HAP-1 (cell line): ENCODE results near the gene ABCF2.

Experiments
- DNase-seq, 2 experiments: peaks; one replicate each; pipeline ENCODE4 v3.0.0-alpha.2; 2016 to 2020; ENCODE audit warnings: low spot score in 2 of 2
- H3K27me3 ChIP-seq: fragments of 250-450 bp; sonication (Bioruptor Pico); 2 replicates; pipeline ENCODE4 v1.5.1; 2020; ENCODE audit warnings: low read depth, mild to moderate bottlenecking, moderate library complexity
- H3K36me3 ChIP-seq: fragments of 250-450 bp; sonication (Bioruptor Pico); replicated peaks from 2 replicates; pipeline ENCODE4 v1.5.1; 2020; ENCODE audit warnings: mild to moderate bottlenecking
- H3K4me1 ChIP-seq: fragments of 250-450 bp; sonication (Bioruptor Pico); 2 replicates; pipeline ENCODE4 v1.5.1; 2020; ENCODE audit warnings: mild to moderate bottlenecking
- H3K4me3 ChIP-seq: fragments of 250-450 bp; sonication (Bioruptor Pico); 2 replicates; pipeline ENCODE4 v1.5.1; 2020; ENCODE audit warnings: mild to moderate bottlenecking, moderate library complexity
- H3K9me3 ChIP-seq: fragments of 250-450 bp; sonication (Bioruptor Pico); 2 replicates; pipeline ENCODE4 v1.5.1; 2020; ENCODE audit warnings: mild to moderate bottlenecking, moderate library complexity
- in situ Hi-C: fragments of 300-500 bp; cut with MboI; formaldehyde crosslinking; loops from 3 replicates; pipeline ENCODE4 v1.14.3; 2020; ENCODE audit warnings: low sequenced_read_pairs, inconsistent platforms, mixed read lengths

Gene ABCF2

DNA sequence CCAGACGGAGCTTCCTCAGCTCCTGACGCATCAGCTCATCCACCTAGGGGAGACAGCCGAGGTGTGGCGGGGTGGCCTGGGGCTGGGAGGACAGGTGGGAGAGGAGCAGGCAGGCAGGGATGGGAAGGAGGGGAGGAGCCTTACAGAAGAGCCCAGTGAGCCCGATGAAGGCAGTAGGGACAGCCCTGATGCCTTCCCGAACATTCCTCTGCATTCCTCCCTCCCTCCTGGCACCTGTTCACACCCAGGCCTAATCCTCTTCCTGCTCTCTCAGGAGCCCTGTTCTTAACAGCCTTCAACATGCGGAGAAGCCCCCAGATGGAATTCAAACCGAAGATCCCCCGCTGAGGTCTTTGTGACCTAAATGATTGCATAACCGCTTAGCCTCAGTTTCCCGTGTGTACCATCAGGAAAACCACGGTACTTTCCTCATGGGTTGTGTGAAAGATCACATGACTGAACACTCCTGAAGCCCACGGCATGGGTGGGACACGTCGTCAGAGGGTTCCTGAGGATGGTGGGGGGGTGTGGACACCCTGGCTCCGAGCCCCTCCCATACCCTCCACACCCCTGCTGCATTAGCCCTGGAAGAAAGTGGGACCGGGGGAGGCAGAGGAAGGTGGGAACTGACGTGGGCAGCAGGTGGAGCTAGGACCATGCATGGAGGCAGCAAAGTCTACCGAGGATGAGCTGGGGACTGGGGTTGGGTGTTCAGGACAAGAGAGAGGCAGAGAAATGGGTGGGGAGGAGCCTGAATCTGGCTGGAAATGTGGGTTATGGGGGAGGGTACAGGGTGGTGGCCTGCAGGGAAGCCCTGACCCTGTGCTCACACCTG is 31.2 kb downstream of the ABCF2 start:
- Histone ChIP-seq H3K4me3 (no peak overlapping the region), H3K4me1 (no peaks in the 10 kb centered on the region), H3K9me3 (no peaks in the 10 kb centered on the region), H3K27me3 (peaks cover 50% of the 10 kb centered on the region), H3K36me3 (no peaks in the 10 kb centered on the region)
- no peak for DNase-seq
- in situ Hi-C loops = no loop called here

DNA sequence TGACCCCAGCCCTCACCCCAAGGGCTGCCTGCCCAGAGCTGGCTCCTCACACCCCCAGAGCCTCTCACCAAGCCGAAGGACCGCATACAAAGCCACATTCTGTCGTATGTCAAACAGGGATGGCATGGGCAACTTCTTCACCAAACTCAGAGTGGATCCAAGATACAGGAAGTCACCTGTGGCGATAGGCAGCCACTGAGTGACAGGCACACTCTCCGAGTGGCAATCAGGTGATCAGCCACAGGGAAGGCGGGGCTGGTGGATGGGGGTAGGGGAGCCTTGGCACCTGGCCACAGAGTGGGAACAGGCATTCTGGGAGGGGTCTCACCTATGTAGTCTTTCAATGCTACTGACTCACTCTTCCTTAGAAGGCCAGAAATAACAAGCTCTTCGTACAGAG is 32.8 kb downstream of the ABCF2 start:
- DNase-seq = no peak
- Histone ChIP-seq H3K4me1 (no peaks in the 10 kb centered on the region), H3K27me3 (peaks cover 66% of the 10 kb centered on the region), H3K9me3 (no peaks in the 10 kb centered on the region), H3K36me3 (no peaks in the 10 kb centered on the region), H3K4me3 (no peak overlapping the region)
- in situ Hi-C loops = no loop called here

DNA sequence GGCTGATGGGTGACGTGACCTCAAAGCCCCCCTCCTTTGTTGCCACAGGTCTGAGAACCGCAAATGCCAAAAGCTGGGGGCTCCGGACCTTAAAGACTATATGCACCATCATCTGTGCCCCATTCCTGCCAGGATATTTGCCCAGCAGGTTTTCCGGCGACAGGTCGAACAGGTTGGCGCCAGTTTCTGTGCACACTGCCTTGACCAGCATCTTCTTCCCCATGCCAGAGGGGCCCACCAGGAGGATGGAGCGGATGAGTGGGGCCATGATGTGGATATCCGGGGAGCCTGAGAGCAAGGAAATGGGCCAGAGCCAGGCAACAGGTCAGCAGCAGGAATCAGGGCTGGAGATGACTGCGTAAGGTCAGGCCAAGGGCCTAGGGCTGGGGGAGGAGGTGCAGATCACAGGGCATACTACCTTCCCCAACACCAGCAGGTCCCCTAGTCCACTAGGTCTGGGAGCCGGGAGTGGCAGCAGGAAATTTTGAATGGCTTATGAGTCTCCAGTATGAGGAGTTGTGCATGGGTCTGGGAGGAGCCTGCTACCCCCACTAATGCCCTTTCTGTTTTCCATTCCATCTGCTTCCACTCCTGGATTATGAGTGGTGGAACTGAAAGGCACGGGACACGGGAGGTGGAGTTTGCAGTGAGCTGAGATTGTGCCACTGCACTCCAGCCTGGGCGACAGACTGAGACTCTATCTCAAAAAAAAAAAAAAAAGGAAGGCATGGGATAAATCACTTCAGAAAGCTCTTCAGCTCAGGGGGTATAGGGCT is 33.6 kb downstream of the ABCF2 start:
- Histone ChIP-seq H3K36me3 (no peaks in the 10 kb centered on the region), H3K4me3 (no peak overlapping the region), H3K9me3 (no peaks in the 10 kb centered on the region), H3K4me1 (no peaks in the 10 kb centered on the region), H3K27me3 (peaks cover 68% of the 10 kb centered on the region)
- DNase-seq = no peak
- in situ Hi-C loops = no loop called here

DNA sequence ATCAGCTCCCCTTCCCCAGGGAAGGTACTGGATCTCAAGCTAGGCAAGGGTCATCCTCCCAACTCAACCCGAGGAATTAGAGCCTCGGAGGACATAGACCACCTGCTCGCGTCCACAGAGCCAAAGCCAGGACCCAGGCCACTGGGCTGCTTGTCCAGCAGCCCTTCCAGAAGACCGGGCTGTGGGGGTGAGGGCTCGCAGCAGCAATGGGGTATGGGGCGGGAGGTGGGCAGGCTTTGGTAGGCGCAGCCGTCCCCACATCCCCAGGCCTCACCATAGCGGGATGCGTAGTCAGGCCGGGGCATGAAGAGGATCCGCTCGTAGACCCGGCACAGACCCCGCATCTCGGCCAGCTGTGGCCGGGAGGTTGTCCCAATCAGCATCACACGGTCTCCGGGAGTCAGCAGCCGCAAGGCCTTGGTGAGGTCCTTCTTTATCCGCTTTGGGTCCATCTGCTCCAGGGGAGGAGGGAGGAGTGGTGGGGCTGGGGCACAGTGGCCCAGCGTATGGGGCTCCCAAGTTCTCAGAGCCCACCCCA is 34.9 kb downstream of the ABCF2 start:
- H3K36me3 ChIP-seq = no peaks in the 10 kb centered on the region
- H3K27me3 ChIP-seq = peaks cover 66% of the 10 kb centered on the region
- H3K4me3 ChIP-seq = no peak overlapping the region
- no peaks in the 10 kb centered on the region for H3K4me1 ChIP-seq
- H3K9me3 ChIP-seq = no peaks in the 10 kb centered on the region
- in situ Hi-C loops = no loop called here
- DNase-seq = no peak

DNA sequence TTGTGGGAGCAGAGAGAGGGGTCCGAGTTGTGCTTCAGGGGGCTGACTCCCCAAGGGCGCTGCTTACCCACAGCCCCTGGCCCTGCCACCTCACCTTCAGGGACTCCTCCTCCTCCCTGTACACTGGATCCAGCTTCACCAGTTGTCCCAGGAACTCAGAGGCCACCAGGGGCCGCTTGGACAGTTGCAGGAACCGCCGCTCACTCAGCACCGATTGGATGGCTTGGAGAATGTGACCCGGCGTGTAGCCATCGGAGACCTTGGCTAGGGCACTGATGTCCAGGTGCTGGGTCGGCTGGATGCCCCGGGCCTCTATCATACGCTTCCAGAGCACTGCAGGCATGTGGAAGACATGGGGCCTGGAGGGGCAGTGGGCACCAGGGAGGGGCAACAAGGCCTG is 35.5 kb downstream of the ABCF2 start:
- no peaks in the 10 kb centered on the region for H3K9me3 ChIP-seq
- H3K4me1 ChIP-seq = no peaks in the 10 kb centered on the region
- H3K4me3 ChIP-seq = no peak overlapping the region
- peaks cover 61% of the 10 kb centered on the region for H3K27me3 ChIP-seq
- H3K36me3 ChIP-seq = no peaks in the 10 kb centered on the region
- in situ Hi-C loops = no loop called here
- no peak for DNase-seq

DNA sequence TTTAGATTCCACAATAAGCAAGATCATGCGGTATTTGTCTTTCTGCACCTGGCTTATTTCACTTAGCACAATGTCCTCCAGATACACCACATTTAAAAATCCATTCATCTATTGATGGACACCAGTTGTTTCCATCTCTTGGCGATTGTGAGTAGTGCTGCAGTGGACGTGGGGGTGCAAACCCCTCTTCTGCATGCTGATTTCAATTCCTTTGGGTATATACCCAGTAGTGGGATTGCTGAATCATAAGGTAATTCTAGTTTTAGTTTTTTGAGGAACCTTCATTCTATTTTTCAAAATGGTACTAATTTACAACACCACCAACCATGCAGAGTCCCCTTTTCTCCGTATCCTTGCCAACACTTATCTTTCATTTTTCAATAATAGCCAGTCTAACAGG is 38.0 kb downstream of the ABCF2 start:
- Histone ChIP-seq H3K9me3 (no peaks in the 10 kb centered on the region), H3K27me3 (peaks cover 36% of the 10 kb centered on the region), H3K36me3 (no peaks in the 10 kb centered on the region), H3K4me3 (no peak overlapping the region), H3K4me1 (no peaks in the 10 kb centered on the region)
- in situ Hi-C loops = no loop called here
- DNase-seq = no peak

DNA sequence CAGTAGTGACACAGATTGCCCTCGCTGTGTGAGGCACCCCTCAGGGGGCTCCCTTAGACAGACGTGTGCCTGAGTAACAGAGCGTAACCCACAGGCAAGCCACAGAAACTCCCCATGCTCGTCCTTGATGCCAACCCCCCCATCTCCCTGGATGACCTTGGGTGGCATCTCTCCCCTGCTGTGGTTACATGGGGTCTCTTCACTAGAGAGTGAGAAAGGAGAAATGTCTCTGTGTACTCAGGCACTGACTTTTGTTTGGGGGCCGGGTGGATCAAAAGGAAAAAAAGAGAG is 38.8 kb downstream of the ABCF2 start:
- Histone ChIP-seq H3K4me3 (no peak overlapping the region), H3K4me1 (no peaks in the 10 kb centered on the region), H3K36me3 (no peaks in the 10 kb centered on the region), H3K27me3 (peaks cover 34% of the 10 kb centered on the region), H3K9me3 (no peaks in the 10 kb centered on the region)
- no peak for DNase-seq
- in situ Hi-C loops = no loop called here

DNA sequence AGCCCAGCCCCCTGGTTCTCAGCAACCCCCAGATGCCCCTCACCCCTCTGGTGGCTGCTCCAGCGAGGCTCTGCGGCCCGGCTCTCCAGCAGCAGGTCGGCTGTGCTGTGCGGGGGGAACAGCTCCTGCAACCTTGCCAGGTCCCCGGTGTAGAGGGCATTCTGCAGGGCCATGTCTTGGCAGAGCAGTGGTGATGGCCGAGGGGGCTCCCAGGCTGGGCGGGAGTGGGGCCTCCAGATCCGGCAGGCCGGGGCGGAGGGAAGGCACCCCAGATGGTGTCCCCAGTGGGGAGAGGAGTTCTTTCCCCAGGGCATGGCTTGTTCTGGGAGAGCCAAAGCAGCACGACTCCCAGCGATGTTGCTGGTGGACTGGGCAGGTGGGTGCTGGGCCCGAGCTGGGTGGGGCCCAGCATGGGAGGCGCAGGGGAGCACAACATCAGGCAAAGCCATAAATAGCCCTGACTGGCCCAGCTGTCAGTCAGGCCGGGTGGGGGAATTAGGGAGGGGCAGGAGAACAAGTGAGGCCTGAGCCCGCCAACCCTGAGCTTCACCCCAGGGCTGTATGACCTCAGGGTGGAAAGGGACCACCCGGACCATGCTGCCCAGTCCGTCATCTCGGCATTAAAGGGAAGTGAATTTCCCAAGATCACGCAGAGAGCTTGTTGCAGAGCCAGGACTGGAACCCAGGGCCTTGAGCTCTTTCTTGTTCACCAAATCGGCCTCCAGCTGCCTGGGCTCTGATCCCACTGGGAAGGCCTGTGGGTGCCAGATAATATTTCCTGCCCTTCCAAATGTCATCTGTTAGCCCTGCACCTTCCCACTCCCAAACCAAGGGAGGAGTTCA is 39.4 kb downstream of the ABCF2 start:
- Histone ChIP-seq H3K4me3 (no peak overlapping the region), H3K27me3 (peaks cover 34% of the 10 kb centered on the region), H3K9me3 (no peaks in the 10 kb centered on the region), H3K4me1 (no peaks in the 10 kb centered on the region), H3K36me3 (no peaks in the 10 kb centered on the region)
- in situ Hi-C loops = no loop called here
- DNase-seq = no peak

DNA sequence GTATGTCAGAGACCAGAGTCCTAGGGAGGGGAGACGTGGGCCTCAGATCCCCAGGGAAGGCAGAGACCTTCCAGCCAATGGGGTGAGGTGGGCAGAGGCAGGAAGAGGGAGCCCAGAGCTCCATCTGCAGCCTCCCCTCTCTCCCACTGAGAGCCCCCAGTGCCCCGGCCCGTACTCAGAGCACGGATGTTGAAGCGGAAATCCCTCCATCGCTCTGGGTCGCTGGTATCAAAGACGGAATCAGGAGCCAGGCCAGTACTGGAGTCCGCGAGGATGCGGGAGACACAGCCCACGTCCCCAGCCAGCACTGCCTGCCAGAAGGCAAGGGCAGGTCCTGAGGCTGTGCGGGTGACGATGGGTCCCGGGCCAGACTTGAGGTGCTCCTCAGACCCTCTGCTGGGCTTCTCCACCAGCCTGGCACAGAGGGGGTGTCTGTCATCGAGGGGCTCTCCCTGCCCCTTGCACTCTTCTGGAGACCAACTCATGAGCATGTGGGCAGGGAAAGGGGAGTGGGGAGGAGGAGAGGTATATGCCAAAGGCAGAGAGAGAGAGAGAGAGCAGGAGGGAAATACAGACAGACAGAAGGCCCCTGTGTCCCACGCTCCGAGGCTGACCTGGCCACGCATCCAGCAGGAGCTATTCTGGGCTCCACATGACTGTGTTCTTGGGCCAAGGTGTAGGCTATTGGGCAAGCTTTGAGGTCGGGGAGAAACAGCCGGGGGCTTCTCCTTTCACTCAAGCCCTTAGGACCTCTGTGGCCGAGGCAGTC is 40.2 kb downstream of the ABCF2 start, which contains the start of gene ASB10:
Gene ASB10 (minus strand): TSS at position 611 of the 769 bp plus-strand sequence. CDS start 120 bp downstream, at position 491.
- Histone ChIP-seq H3K27me3 (peaks cover 34% of the 10 kb centered on the region), H3K9me3 (no peaks in the 10 kb centered on the region), H3K36me3 (no peaks in the 10 kb centered on the region), H3K4me3 (no peak within 1 kb of the TSS), H3K4me1 (no peaks in the 10 kb centered on the region)
- DNase-seq = no peak
- in situ Hi-C loops = no loop called here

DNA sequence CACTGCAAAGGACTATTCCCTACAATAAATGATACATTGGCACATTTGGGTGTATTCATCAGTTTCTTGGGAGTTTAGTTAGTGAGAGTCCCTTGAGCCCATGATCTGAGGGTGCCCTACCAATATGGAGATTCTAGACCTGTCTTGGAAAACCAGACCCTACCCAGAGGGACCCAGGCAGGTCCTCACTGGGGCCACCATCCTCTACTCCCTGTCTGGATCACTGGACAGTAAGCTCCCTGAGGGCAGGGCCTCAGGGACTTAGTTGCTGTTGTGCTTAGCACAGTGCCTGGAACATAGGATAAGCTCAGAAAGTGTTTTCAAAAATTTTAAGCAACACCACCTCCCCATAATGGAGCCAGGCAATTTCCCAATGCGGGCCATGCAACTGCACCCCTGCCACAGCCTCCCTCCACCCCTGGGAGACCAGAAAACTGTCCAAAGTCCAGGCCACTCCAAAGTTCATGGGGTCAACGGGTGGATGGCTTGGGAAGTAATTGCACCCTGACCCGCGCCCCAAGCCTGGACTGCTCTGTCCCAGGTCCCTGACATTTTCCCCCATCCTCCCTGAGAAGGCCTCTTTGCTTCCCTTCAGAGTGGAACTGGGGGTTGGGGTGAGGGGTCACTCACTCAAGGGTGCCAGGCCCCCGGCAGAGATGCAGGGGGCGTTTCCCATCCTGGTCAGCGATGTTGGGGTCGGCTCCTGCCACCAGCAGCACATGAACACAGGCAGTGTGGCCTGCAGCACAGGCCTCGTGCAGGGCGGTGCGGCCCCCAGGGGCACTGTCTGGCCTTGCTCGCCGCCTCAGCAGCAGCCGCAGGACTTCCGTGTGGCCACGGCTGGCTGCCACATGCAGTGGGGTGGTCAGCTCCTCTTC is 41.0 kb downstream of the ABCF2 start:
- H3K4me1 ChIP-seq = no peaks in the 10 kb centered on the region
- no peak for DNase-seq
- no peaks in the 10 kb centered on the region for H3K9me3 ChIP-seq
- peaks cover 28% of the 10 kb centered on the region for H3K27me3 ChIP-seq
- H3K4me3 ChIP-seq = no peak overlapping the region
- in situ Hi-C loops = no loop called here
- no peaks in the 10 kb centered on the region for H3K36me3 ChIP-seq

DNA sequence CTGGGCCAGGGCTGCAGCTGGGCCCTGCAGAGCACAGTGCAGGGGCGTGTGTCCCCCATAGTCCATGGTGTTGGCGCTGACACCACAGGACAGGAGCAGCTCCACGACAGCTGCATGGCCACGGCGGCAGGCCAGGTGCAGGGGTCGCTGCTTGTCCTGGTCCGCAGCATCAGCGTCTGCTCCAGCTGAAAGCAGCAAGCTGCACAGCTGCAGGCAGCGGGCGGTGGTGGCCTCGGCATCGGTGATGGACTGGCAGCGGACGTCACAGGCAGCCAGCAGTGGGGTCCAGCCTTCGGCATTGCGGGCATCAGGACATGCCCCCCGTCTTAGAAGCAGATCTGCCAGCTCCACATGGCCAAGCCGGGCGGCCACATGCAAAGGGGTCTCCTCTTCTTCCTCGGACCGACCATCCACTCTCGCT is 46.0 kb downstream of the ABCF2 start:
- no peaks in the 10 kb centered on the region for H3K9me3 ChIP-seq
- H3K27me3 ChIP-seq = peaks cover 3% of the 10 kb centered on the region; the same call in 1 of the 2 replicates
- H3K36me3 ChIP-seq = no peaks in the 10 kb centered on the region
- in situ Hi-C loops = no loop called here
- H3K4me1 ChIP-seq = no peaks in the 10 kb centered on the region
- H3K4me3 ChIP-seq = no peak overlapping the region
- DNase-seq = no peak

DNA sequence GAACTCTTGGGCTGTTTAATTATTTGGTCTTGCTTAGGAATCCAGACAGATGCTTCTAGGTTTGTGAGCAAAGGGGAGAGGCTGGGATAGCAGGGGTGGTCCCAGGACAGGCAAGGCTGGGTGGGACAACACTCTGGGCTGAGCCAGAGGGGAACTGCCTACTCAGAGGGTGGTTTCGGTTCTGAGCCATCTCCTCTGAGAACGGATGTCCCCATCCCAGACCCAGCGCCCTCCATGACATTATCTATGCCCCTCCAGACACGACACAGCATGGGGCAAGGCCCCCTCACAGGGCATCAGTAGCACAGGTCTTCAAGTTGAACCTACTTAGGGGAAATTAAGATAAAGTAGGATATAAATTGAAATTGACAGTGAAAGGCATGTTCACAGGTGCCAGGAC is 47.1 kb downstream of the ABCF2 start:
- no peak for DNase-seq
- Histone ChIP-seq H3K36me3 (no peaks in the 10 kb centered on the region), H3K27me3 (peaks cover 3% of the 10 kb centered on the region; the same call in 1 of the 2 replicates), H3K9me3 (no peaks in the 10 kb centered on the region), H3K4me3 (no peak overlapping the region), H3K4me1 (no peaks in the 10 kb centered on the region)
- in situ Hi-C loops = no loop called here
